Parathyroid adenoma (tissue), 2 donors: ENCODE results near the gene OR8H2.

Experiments used
- H2AFZ ChIP-seq: fragments of 300-600 bp; sonication (generic); one replicate; pipeline ENCODE4 v1.7.0; 2017; ENCODE audit warnings: antibody characterized with exemption, mild to moderate bottlenecking
- H3K27ac ChIP-seq: fragments of 300-600 bp; sonication (generic); one replicate; pipeline ENCODE4 v1.7.0; 2017
- H3K27me3 ChIP-seq: fragments of 300-600 bp; sonication (generic); one replicate; pipeline ENCODE4 v1.7.0; 2017; ENCODE audit warnings: low read length; ENCODE audit not compliant: control insufficient read depth, insufficient read depth
- H3K36me3 ChIP-seq: fragments of 300-600 bp; sonication (generic); one replicate; pipeline ENCODE4 v1.7.0; 2017; ENCODE audit warnings: low read length; ENCODE audit not compliant: control insufficient read depth, insufficient read depth
- H3K4me1 ChIP-seq: fragments of 300-600 bp; sonication (generic); one replicate; pipeline ENCODE4 v1.7.0; 2017; ENCODE audit warnings: control low read depth
- H3K4me2 ChIP-seq: fragments of 300-600 bp; sonication (generic); one replicate; pipeline ENCODE4 v1.7.0; 2017; ENCODE audit warnings: low read length
- H3K4me3 ChIP-seq: fragments of 300-600 bp; sonication (generic); one replicate; pipeline ENCODE4 v1.7.0; 2017; ENCODE audit warnings: low read depth, low read length
- H3K79me2 ChIP-seq: fragments of 300-600 bp; sonication (generic); one replicate; pipeline ENCODE4 v1.7.0; 2017; ENCODE audit warnings: control low read depth
- H3K9ac ChIP-seq: fragments of 300-600 bp; sonication (generic); one replicate; pipeline ENCODE4 v1.7.0; 2017; ENCODE audit warnings: mild to moderate bottlenecking
- H3K9me3 ChIP-seq: fragments of 300-600 bp; sonication (generic); one replicate; pipeline ENCODE4 v1.7.0; 2017; ENCODE audit warnings: low read length; ENCODE audit not compliant: control insufficient read depth
- CTCF ChIP-seq: fragments of 300-600 bp; sonication (generic); IDR thresholded peaks from one replicate; pipeline ENCODE4 v1.7.0; 2017; ENCODE audit warnings: antibody characterized with exemption, mild to moderate bottlenecking
- donor health status: primary hyperparathyroidism.

Gene OR8H2

GRCh38 chr11:56152333-56152732 lies 48.8 kb downstream of the OR8H2 start:
- no peak for TF ChIP-seq CTCF
- H3K79me2 ChIP-seq: no peaks in the 10 kb centered on the region
- no peak overlapping the region for H3K9ac ChIP-seq
- no peak overlapping the region for H3K27ac ChIP-seq
- H3K4me3 ChIP-seq: no peak overlapping the region
- no peaks in the 10 kb centered on the region for H3K4me1 ChIP-seq
- no peaks in the 10 kb centered on the region for H3K36me3 ChIP-seq
- H3K9me3 ChIP-seq: no peaks in the 10 kb centered on the region
- H3K4me2 ChIP-seq: no peak overlapping the region
- H2AFZ ChIP-seq: no peak overlapping the region
- H3K27me3 ChIP-seq: no peaks in the 10 kb centered on the region
